ENCODE measurements around the gene RHEBL1.
"Not testable (repeated sequence)": the region's sequence is repeated elsewhere in the genome, so short reads cannot be mapped to it uniquely, and the experiment has no call there.

Gene RHEBL1

DNA sequence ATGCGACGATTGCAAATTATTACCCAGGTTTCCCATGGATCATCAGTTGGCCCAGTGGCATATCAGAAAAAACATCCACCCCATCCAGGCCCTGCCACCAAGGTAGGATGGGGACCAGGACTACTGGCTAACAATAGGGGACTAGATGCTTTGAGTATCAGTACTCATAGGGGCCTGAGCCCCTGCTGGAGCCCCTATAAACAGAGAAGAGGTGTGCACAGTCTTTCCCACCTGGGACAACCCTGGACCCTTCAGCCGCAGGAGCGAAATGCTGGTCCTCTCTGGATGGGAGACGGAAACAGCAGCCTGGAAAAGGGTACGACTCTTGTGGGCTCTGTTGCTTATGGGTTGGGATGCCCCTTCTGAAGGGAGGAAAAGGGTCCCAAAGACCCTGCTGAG lies 19.2 kb upstream of the RHEBL1 start:
- DNase-seq: no peak

DNA sequence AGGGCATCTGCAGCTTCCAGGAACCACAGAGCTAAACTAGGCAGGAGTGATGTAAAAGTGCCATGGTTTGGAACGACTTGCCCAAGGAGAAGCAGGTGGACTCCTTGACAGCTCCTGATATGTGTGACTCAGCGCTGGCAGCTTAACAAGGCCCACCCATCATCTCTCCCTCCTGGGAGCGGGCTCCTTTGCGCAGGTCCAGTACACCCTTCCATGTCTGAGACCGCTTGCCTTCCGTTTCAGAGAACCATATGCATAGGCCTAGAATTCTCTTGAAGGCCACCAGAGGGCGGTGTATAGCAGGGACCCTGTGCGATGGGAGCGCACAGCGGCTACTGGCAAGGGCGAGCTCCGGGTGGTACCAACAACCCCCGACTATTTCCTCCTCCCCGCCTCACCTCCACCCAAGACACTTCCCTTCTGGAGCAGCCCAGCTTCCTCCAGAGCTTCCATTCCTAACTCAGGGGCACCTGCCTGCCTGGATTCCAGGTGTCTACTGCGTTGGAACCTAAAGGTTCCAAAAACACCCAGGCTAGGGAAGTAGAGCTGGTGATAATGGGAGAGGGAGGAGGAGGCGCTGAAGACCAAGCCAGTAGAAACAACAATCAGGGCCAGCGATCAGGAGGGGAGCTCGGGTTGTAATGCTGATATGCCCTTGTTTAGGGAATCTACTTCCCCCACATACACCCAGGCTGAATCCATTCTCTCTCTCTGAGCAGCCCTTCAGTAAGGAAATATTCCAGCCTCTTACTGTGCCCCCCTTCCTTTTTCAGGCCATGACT lies 18.6 kb upstream of the RHEBL1 start:
- DNase-seq: peak; percentile 53

DNA sequence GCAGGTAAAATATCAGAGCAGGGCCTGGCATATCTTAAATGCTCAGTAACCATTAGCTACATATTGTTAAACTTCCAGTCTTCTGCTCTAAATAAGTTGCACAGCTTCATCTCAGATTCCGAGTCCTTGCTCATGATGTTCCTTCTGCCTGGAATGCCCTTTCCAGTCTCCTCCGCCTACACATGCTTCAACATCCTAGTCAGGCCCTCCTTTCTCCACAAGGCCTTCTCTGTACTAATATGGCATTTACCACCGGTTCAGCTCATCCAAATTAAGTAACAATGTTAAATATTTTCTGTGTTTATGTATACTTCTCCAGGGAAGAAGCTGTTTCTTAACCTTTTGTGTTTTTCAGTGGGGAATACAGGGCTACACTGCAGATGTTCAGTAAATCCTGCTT lies 16.3 kb upstream of the RHEBL1 start:
- no peak for DNase-seq

DNA sequence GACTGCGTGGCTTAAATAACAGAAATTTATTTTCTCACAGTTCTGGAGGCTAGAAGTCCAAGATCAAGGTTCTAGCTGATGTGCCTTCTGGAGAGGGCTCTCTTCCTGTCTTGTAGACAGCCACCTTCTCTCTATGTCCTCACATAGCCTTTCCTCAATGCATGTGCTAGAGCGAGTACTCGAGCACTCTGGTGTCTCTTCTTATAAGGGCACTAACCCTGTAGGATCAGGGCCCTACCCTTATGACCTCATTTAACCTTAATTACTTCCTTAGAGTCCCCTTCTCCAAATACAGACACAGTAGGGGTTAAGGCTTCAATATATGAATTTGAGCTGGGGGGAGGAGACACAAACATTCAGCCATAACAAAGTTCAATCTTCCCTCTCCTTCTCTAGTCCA lies 14.7 kb upstream of the RHEBL1 start:
- DNase-seq: no peak

DNA sequence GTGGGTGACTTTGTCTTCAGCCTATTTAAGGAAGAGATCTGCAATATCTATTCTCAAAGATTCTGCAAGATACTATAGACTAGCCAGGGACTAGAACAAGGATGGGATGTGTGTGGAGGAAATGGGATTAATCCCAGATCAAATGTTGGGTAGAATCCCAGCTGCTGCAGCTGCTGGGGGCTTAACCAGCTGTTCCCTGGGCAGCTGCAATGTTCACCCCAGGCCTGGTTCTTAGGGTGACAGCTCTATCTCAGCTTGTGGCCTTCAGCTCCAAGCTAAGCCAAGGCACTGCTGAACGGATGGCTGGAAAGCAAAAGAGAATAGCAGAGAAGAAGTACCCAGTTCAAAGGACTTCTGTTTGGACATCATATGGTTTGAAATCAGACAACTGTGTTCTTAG lies 10.0 kb upstream of the RHEBL1 start:
- no peak for DNase-seq

DNA sequence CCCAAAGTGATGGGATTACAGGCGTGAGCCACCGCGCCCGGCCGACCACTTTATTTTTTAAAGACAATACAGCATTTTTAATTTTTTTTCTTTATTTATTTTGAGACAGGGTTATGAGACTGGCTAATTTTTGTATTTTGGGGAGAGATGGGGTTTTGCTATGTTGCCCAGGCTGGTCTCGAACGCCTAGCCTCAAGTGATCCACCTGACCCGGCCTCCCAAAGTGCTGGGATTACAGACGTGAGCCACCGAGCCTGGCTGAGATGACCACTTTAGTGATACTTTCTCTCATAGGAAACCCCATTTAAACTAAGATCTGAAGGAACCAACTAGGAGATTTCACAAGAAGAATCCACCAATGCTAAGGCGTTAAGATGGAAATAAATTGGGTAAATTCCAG lies 1.2 kb upstream of the RHEBL1 start:
- no peak for DNase-seq

DNA sequence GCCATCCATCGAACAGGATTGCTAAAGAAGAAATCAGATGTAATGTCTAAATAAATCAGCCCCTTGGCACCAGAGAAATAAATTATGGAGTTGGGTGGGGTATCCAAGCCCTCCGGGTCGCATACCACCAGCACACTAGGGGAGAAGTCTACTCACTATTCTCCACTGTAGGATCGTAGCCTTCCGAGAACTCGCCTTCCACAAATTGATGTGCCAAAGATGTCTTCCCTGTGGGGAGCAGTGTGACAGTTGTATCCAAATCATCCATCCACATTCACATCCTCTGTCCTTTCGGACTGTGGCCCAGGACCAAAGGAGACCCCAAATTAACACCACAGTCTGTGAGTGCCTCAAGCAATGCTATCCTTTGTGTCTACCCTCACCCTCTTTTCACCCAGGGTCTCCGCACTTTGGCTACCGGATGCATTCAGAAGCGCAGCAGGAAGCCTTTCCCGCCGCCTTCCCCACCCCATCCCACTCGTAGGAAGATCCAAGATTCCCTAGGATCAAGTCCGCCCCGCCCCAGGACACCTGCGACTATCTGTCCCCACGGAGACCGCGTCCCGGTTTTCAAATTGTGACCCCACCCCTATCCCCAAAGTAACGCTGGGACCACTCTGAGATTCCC lies 786 bp downstream of the RHEBL1 start:
- DNase-seq: no peak

DNA sequence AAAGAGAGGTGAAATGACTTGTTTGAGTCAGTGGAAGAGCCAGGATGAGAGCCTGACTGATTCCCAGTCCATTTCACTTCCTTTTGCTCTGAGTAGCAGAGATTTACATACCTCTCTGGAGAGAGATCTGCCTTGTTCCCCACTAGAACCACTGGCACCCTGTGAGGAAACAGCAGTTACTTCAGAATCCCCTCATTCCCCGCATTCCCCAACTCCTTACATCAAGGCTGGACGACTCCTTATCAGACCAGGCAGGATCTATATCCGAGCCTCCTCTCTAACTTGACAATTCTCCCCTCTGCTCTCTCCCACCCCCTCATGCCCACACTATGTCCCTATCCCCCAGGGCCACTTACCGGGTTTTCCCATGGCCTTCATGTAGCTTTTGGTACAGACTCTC lies 3.7 kb downstream of the RHEBL1 start:
- DNase-seq: no peak

DNA sequence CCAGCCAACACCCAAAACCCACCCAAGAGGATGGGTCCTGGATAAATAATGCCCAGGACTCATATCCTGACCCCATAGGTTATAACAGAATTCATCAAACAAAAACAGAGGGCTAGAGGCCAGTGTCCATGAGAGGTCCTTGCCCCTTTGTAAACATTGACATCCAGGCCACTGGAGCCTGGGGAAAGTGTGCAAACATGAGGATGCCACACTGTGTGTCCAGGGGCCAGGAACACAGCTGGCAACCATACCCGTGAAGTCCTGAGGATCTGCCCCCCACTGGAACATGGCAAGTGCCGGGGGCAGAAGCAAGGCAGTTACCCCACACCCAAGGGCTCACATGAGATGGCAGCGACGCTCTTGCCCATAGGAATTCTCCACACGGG lies 5.0 kb downstream of the RHEBL1 start:
- DNase-seq: no peak

DNA sequence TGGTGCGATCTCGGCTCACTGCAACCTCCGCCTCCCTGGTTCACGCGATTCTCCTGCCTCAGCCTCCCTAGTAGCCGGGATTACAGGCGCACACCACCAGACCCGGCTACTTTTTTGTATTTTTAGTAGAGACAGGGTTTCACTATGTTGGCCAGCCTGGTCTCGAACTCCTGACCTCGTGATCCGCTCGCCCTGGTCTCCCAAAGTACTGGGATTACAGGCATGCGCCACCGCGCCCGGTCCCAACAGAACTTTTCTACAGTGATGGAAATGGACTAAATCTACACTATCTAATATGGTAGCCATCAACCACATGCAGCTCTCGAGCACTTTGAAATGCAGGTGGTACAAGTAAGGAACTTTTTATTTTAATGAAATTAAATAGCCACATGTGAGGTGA lies 7.9 kb downstream of the RHEBL1 start:
- not testable (repeated sequence) for DNase-seq

DNA sequence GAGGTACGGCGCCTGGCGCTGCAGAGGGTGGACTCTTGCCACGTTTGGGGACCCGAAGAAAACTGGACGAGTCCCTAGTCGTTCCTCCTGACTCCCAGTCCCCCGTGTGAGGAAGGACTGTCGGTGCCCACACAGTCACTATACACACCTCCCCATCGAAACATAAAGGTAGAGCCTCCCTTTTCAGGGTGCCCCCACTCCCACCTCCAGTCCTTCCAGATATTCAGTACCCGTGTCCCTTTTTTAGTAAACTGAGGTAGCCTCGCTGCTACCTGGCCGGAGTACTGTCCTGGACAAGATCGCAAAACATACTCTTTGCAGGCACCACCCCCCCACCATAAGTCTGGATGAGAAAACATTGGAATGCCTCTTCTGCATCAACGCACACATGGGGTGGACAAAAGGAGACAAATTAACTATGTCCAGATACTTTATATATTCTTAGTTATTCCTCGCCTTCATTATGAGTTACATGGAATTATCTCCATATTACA lies 8.6 kb downstream of the RHEBL1 start:
- DNase-seq: no peak

DNA sequence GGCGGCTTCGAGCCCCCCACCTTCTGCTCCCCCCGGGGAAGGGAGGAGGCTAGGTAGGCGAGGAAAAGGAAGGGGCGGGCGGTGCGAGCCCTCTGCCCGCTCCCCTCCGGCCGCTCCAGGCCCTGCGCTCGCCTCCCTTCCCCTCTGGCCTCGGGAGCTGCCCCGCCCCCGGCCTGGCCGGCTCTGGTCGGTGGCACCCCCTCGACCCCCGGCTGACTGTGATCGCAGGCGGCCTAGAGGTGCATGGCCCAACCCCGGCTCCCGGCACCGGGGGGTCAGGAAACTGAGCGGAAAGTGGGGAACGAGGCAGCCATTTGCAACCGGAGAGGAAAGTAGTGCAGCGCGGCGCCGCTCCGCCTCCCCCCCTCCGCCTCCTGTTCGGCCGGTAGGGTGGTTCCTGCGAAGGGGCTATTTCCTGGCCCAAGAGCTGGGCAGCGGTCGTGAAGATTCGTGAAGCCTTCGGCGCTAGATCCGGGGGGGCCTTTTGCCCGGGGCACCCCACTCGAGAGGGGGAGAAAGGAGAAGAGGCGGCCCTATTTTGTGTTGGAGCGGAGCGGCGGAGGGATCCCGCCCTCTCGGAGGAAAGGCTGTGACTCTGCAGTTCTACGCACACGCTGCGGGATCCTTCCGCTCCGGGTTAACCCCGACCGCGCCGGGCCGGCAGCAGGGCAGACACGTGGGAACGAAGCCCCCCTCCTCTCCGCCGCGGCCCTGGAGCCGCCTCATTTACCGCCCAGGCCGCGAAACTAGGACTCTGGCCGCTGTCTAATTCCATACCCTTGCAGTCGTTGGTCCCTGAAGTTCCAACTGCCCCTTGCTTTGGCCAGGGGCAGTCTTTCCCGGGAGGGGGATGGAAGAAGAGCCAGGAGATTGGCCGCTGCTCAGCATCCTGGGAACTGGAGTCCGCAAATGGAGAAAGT lies 9.3 kb downstream of the RHEBL1 start, which contains the start of gene KMT2D:
Gene KMT2D, minus strand, starts transcription at position 558 of the 920 bp plus-strand sequence. CDS start 5,470 bp downstream, outside the sequence.
- DNase-seq: peak; percentile 80

DNA sequence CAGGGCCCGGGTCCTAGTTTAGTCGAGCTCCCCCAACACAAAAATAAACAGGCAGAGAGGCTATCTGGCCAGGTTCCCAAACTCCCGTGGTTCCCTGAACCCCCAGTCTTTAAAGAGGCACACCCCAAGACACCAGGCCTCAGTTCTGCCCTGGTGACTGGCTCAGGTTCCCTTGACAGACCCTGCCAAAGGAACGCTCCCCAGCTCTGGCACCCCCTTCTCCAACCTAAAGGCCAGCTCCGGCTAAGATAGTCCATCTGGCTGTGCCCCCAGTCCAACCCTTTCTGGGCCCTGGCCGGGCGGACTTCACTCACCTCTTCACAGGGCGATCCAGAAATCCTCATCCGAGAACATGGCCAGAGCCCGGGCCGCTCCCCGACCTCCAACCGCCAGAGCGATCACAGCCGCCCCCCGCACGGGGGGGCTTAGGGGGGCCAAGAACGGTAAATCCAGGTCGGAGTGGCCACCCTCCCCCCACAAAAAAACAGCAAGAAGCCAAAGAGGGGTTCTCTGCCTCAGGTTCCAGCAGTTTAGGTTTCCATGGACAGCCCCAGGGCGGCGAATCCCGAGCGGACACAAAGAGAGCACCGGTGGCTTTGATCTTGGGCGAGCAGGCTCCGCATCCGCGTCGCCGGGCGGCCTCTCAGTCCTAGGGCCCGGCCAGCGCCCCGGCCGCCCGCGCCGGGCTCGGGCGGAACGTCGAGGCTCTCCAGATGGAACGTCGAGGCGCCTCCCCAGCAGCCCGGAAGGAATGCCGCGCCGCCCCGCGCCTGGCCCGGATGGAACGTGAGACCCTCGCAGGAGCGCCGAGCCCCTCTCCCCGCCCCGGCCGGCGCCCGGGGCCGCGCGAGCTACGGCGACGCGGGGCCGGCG lies 10.2 kb downstream of the RHEBL1 start:
- DNase-seq: no peak

DNA sequence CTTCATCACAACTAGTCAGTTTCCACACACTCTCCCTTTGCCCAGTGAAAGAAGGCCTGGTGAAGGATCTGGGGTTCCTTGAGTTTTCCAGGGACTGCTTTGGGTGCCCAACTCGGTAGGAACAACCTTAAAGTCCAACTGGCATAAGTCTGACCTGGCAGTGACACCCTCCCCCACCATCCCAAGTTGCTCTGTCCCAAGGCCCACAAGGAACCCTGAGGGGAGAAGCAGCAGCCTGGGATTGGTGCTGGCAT lies 10.8 kb downstream of the RHEBL1 start:
- DNase-seq: no peak

DNA sequence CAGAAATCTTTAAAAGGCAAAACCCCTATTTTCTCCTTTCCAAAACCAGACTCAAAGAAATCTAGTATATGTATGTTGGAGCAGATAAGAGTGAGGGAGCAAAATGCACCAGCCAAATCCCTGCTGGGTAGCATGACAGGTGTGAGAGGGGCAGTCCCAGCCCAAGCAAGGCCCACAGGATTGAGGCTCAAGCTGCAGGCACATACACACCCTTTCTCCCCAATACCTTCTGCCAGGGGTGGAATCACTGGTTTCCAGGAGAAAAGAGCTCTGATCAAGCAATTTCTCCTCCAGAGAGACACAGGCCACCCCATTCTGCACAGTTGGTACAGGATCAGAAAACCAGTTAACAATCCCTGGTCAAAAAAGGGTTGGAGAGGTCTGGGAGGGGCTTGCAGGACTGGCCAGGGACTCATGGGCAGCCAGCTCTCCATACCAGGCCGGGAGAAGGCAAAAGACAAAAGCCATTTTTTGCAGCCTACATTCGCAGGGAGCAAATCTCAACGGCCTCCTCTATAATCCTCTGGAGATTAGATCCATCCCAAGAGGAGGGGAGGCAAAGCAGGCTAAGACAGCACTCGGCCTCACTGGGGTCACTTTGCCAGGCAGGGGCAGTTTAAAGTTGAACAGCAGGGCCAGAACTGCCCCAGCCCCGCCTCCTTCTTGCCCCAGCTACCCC lies 11.3 kb downstream of the RHEBL1 start:
- DNase-seq: no peak

DNA sequence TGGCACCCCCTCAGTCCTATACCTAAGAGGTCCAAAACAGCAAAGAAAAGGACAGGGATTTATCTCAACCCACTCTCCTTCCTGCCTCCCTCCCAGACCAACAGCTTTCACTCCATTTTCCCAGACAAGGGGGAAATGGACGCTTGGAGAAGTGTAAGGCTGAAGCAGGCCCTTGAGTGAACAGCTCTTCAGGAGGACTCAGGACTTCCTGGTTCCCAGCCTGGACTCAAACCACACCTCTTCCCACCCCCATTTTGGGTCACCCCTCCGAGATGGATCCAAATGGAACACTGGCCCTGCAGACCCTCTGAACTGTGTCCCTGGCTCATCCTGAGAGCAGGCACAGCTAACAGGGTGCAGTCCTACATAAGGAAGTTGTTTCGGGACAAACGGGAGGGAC lies 11.9 kb downstream of the RHEBL1 start:
- DNase-seq: no peak

DNA sequence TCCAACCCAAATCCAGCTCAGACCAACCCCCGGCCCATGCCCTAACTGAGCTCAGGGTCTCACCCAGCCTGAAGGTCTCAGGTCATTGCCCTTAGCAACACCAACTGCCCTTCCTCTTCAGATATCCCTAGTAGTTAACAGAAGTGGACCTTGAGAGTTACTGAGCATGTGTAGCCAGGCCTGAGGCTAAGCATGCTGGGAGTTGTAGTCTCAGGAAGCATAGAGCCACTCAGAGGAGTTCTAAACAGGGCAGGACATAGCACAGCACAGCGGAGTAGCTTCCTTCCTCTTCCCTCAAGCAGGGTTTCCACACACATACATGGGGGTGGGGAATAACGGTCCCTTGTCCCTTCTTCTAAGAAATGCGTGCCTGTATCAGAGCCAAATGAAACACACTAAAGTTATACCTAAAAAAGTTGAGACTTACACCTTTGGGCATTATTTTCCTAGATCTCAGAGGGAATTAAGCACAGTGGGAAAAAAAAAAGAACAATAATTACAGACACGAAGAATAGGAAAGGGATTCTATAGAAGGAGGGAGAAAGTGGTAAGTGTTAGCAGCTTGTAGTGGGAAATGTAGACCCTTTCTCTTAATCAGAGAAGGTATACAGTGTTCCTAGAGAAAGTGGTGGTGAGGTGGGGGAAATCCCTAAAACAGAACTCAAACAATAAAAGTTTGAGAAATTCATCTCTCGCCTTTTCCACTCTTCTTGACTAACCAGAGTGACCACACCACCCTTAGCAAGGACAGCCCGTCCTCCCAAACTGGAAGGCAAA lies 13.6 kb downstream of the RHEBL1 start:
- no peak for DNase-seq

DNA sequence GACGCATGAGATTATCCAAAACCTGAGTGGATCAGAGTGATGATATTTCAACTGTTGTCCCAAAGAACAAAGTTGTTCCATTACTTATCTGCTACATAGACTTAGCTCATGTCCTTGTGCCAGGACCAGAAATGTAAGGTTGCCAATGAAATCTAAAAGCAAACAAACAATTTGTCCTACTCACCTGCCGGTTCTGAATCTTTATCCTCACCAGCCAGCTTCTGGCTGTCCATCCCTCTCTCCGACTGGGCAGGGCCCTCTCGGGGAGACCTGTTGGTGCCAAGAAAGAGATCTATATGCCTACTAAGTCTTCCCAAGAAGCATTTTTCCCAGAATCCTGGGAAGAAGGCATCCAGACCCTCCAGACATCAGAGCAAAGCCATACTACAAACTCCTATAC lies 14.7 kb downstream of the RHEBL1 start:
- DNase-seq: no peak

DNA sequence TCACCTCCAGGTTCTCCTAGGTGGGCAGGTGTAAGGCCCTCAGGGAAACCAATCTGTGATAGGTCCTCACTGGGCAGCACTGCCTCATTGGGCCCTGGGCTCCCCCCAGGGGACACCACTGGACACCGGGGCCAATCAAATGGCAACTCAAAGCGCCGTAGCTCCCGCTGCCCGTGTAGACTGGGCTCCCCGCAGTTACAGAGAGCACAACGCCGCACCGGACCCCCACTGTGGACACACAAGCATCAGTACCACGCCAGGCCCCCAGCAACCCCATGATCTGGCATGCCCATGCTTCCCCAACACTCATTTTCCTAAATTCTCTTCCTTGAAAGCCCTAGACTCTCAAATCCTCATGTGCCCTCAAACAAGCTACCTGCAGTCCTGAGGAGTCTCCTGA lies 15.3 kb downstream of the RHEBL1 start:
- no peak for DNase-seq

DNA sequence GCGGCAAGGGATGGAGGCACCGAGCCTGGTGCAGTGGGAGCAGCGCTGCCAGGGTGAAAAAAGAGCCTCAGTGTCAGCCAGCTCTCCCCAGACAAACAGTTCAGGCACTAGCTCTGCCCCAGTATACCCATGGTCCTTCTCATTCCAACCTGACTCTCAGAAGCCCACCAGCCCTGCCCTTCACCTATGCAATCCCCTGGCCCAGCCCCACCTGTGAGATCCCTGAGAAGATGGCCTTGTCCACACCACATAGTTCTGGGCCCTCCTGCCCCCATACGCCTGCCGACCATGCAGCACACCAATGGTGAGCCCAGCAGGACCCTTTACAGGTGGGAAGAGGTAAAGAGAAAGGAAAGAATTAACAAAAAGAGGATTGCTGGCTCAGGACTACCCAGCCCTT lies 15.7 kb downstream of the RHEBL1 start:
- DNase-seq: no peak

DNA sequence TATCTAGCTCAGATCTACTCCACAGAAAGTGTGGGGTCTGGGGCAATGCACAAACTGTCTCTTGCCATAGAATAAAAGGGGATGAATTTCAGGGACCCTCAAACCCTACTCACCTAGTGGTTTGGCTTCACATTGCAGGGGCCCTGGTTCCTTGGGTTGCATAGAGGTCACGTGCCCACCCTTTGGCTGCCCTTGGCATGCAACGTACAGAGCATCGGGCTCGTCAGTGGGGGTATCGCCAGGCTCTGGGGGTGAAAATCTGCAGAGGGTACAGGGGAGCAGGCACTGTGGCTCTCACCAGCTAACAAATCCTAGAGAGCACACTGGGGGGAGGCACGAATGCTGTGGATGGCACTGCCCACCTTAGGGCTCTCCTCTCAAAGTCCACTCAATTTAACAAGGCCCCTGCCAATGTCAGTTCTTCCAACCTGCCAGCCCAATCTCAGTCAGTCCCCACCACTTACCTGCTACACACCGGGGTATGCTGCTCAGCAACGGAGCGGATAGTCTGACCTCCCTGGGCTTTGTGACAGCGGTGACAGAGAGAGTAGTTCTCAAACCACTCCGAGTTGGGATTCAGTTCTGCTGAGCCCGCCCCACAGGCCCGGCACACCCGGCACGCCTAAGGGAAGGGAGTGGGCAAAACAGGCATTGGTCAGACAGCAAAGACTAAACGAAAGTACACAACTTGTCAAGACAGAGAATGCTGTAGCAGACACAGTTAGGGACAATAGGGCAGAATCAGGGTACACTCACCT lies 17.1 kb downstream of the RHEBL1 start:
- no peak for DNase-seq
